Measurements from ENCODE around the gene EXOC3L1.

The EXOC3L1 gene

GRCh38 chr16:67181346-67181745 is 8.6 kb downstream of the EXOC3L1 start:
- no peak for DNase-seq

DNA sequence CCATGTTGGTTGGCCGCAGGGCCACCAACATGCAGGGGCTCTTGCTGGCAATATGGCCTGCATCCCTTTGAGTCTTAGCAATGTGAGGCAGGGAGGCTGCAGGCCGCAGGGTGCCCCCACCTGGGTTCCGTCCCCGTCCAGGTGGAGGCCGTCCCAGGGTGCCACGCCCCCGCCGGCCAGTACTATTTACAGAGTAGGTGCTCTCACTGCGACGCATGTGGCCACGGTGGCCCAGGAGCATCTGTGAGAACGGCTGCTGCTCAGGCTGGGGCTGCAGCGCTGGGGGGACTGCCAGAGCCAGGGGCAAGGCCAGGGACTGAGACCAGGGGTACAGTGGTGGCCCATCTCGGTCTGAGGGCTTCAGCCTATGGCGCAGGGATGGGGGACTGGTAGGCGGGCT is 9.8 kb downstream of the EXOC3L1 start:
- DNase-seq, result no peak

GRCh38 chr16:67179421-67180080 is 10.4 kb downstream of the EXOC3L1 start:
- DNase-seq, result no peak

DNA sequence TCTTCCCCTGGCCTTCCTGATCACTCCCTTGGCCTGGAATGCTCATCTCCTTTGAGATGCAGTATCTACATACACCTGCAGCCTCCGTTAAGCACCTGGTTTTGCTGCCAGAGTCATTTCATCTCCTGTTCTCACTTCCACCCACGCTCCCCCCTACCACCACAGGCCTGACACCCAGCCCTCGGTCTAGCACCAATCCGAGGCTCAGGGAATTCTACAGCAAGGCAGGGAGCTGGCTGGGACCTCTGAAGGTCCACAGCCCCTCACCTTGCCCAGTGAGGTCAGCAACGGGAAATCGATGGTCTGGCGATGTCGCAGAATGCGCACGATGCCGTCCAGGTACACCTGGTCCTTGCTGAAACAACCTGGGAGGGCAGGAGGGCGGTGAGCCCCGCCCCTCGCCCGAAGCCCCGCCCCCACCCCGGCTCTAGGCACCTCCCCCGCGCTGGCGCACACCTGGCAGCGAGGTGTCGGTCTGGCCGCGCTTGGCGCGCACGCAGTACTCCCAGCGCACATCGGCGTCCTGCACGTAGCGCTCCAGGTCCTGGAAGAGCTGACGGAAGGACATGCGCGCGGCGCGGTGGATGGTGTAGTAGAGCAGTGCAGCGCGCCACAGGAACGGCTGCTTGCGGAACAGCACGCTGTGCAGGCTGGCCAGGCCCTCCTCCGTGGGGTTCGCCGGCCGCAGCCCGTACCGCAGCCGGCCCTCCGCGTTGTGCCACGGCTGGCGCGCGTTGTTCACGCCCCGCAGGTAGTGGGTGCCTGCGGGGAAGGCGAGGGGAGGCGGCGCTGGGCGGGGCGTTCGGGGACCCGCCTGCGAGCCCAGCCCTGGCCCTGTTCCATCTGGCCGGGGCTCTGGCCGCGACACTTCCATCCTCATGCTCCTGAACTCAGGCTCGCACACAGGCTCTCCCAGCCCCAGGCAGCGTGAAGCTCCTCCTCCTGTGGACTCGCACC is 11.9 kb downstream of the EXOC3L1 start:
- DNase-seq, result peak in 2 of 4 experiments; percentile 15 to 48

GRCh38 chr16:67176662-67177061 is 13.3 kb downstream of the EXOC3L1 start:
- DNase-seq, result no peak

DNA sequence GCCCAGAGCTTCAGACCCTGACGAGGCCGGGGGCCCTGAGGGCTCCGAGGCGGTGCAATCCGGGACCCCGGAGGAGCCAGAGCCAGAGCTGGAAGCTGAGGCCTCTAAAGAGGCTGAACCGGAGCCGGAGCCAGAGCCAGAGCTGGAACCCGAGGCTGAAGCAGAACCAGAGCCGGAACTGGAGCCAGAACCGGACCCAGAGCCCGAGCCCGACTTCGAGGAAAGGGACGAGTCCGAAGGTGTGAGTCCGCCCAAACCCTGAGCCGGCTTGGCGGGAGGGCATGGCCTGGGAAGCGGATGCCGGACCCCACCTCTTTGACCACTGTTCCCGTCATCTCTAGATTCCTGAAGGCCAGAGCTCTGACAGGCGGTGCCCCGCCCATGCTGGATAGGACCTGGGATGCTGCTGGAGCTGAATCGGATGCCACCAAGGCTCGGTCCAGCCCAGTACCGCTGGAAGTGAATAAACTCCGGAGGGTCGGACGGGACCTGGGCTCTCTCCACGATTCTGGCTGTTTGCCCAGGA is 15.2 kb downstream of the EXOC3L1 start:
- no peak for DNase-seq

GRCh38 chr16:67173808-67174705 is 15.9 kb downstream of the EXOC3L1 start:
- DNase-seq, result peak in 2 of 4 experiments; percentile 41 to 45

GRCh38 chr16:67173323-67173722 is 16.6 kb downstream of the EXOC3L1 start:
- no peak for DNase-seq

DNA sequence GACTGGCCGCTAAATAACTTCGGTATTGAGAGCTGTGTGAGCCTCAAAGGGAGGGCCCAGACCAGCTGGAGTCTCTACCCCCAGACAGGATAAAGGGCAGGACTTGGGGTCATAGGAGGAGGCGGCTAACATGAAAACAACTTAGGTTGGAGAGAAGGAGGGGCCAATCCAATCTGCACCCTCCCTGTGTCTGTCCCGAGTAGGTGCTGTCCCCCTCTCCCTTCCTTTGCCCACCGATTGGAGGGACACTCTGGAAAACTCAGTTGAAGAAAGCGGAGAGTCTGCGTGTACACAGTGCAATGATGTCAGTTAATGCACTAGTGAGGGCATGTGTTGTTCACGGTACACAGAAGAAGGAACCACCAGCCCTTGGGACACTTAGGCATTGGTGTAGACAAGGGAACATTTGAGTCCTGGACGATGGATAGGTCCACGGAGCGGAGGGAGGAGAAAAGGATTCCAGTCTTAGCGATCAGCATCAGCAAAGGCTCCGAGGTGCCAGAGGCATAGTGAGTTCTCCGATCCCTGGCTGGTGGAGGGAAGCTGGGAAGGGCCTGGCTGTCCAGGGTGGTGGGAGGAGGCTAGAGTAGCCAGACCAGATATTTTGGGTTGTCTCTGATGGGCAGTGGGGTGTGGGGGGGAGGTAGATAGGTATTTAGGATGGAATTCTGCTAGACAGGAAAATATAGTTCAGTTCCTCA is 18.8 kb downstream of the EXOC3L1 start:
- DNase-seq, result no peak

DNA sequence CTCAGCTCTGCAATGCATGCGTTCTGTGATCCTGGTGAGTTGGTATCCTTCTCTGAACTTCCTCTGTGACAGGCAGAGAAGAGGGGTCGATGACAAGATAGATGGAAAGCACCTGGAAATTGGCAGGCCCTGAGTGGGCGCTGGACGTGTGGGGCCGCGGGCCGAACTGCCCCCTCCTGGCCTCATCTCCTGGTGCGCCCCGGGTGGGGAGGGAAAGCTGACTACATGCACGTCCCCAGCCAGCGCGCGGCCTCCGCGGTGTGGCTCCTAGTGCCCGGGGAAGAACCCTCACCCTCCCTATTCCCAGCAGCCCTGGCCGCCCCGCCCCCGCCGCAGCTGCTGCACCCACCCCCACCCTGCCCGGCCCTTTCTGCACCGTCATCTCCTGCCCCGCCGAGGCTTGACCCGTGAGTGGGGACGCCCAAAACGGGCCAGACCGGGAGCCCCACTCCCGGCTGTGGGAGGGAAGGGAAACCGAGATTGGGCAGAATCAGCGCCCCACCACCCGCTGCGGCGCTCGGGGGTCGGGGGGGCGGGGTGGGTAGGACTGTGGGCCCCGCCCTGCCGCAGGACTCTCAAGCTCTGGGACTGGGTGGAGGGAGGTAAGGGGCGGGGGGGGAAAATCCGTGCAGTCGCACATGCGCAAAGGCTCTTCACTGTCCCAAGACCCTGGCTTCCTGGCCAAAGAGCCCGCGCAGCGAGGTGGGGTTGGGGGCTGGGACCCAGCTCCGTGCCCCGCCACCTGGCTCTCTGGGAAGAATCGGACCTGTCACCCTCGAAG is 19.6 kb downstream of the EXOC3L1 start, which contains the start of gene NOL3:
Gene NOL3, plus strand, starts transcription at position 371 of the 781 bp plus-strand sequence.
- no peak for DNase-seq

GRCh38 chr16:67169642-67170167 is 20.2 kb downstream of the EXOC3L1 start:
- DNase-seq, result peak in 1 of 4 experiments; percentile 34

DNA sequence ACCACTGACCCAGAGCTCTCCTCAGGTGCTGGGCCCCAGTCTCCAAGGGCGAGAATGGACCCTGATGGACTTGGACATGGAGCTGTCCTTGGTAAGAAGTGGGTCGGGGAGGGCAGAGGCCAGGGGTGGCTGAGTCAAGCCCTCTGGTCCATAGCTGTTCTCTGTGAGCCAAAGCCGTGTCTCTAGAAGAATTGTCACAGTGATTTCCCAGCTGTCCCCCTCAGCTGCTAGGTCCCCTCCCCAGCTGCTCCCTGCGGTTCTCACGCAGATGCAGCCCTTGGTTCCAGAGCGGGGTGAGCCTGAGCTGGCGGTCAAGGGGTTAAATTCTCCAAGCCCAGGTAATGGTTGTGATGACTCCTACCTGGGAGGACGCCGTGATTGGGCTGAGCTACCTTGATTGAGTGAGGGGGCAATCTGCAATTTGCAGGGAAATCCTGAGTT is 20.9 kb downstream of the EXOC3L1 start:
- DNase-seq, result no peak

GRCh38 chr16:67167588-67167987 is 22.3 kb downstream of the EXOC3L1 start:
- no peak for DNase-seq

DNA sequence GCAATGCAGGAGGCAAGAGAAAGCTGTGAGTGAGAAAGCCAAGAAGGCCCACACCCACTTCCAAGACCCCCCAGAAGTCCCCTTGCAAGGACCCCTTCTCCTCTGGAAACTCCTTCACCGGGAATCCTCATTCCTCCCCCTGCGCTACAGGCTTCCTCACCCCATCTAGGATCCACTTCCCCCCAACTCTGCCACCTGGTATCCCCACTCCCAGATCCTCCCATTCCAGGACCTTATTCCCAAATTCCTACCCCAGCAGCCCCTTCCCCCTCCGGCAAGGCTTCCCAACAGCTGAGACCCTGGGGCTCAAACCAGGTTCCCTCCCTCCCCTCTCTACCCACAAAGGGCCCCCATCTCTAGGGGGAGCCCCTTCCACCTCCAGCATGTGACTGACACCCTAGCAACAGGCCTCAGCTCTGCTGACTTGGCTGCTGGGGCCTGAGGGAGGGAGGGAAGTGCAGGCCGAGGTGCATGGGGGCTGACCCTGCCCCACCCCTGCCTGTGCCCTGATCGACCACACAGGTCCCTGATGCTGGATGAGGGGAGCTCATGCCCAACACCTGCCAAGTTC is 23.3 kb downstream of the EXOC3L1 start:
- no peak for DNase-seq

DNA sequence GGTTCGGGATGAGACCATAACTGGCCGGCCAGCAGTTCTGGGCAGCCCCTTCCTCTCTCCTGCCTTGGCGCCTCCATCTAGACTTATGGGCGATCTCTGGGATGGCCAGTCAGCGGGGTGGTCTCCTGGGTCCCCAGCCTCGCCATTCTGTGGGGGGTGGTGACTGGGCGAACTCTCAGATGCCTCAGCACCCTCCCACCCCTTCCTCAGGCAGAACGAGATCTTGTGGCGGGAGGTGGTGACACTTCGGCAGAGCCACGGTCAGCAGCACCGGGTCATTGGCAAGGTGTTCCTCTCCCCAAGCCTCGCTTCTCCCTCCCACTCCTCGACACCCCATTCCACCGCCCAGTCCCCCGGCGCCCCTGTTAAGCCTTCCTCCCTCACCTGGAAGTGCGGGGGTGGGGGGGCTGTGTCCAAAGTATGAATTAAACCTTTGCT is 23.8 kb downstream of the EXOC3L1 start:
- no peak for DNase-seq

GRCh38 chr16:67165121-67166078 is 24.5 kb downstream of the EXOC3L1 start:
- no peak for DNase-seq

DNA sequence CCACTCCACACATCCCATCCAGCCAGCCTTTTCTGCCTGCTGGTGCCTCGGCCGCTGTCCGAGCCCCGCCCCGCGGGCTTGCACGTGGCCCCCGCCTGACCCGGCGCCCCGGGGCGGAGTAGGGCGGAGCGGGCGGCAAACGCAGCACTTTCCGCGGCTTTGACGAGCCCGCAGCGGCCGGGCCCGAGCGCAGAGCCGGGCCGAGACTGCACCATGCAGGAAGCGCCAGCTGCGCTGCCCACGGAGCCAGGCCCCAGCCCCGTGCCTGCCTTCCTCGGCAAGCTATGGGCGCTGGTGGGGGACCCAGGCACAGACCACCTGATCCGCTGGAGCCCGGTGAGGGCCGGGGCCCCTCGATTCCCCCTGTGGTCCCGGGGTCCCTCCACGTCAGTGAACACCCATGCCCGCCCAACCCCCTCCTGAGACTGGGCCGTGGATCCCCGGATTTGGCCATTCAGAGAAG is 25.3 kb downstream of the EXOC3L1 start, which contains the start of gene HSF4:
Gene HSF4, plus strand, starts transcription at position 147 of the 463 bp plus-strand sequence. Its CDS starts 67 bp downstream, at position 214.
- no peak for DNase-seq

DNA sequence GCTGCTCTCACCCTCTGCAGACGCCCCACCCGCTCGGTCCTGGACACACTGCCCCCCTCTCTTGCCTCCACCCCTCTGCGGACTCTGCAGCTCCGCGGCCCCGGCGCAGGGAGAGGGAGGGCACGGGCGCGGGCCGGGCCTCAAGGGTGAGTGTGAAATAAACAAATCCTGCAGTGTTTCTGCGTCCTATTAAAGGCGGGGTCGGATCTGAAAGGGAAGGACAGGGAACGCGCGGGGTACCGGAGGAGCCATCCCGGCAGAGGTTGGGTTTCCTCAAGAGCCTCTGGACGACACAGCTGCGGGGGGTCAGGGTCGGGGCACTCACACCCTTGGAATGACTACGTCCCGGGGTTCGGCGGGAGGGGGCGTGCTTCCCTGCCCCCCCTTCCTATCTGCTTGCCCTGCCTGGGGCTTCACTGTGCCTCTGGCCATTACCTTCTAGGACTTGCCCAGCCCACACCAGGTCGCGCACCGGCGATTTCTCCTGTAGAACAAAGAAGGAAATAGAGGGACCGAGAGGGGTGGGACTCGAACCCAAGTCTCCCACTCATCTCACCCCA is 25.9 kb downstream of the EXOC3L1 start:
- DNase-seq, result no peak
